ENCODE results near the gene TSPYL2. TPM values are rescaled to one million over a fixed set of nuclear protein-coding genes. Genes with fewer than 3 reads are reported as not detected.

Gene TSPYL2
- total RNA-seq, 2 donors from 2014 or later = 16.6 to 25.1 TPM

- 83 to 90% methylated on average over 2 to 3 of the region's 3 CpGs for WGBS, 2 experiments (ENCODE audit: insufficient coverage in 1 of 2, insufficient read length in 1 of 2)
- peaks cover 12% of the 10 kb centered on the region for H3K36me3 Mint-ChIP-seq (ENCODE audit: low read depth)
- H3K4me3 ChIP-seq (ENCODE audit: low read length) = no peak overlapping the region
- TF ChIP-seq, protein P1, sequence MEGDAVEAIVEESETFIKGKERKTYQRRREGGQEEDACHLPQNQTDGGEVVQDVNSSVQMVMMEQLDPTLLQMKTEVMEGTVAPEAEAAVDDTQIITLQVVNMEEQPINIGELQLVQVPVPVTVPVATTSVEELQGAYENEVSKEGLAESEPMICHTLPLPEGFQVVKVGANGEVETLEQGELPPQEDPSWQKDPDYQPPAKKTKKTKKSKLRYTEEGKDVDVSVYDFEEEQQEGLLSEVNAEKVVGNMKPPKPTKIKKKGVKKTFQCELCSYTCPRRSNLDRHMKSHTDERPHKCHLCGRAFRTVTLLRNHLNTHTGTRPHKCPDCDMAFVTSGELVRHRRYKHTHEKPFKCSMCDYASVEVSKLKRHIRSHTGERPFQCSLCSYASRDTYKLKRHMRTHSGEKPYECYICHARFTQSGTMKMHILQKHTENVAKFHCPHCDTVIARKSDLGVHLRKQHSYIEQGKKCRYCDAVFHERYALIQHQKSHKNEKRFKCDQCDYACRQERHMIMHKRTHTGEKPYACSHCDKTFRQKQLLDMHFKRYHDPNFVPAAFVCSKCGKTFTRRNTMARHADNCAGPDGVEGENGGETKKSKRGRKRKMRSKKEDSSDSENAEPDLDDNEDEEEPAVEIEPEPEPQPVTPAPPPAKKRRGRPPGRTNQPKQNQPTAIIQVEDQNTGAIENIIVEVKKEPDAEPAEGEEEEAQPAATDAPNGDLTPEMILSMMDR (conservative IDR thresholded peaks at IDR 0.05) = no peak
- H3K4me3 Mint-ChIP-seq = no peak overlapping the region
- H3K36me3 ChIP-seq (ENCODE audit: control insufficient read depth, insufficient read depth, low read length) = no peaks in the 10 kb centered on the region
- H3K4me1 Mint-ChIP-seq = no peaks in the 10 kb centered on the region
- H3K27me3 ChIP-seq (ENCODE audit: control insufficient read depth, insufficient read depth, low read length, poor library complexity, severe bottlenecking) = no peaks in the 10 kb centered on the region
- no peaks in the 10 kb centered on the region for H3K4me1 ChIP-seq (ENCODE audit: control insufficient read depth, insufficient read depth, low read length)
- H3K9me3 Mint-ChIP-seq = peaks cover 49% of the 10 kb centered on the region
- no peak overlapping the region for H3K9ac ChIP-seq (ENCODE audit: extremely low read depth, low read length, poor library complexity, severe bottlenecking)
- no peaks in the 10 kb centered on the region for H3K27me3 Mint-ChIP-seq (ENCODE audit: insufficient read depth)
- no peaks in the 10 kb centered on the region for H3K9me3 ChIP-seq (ENCODE audit: control insufficient read depth, low read length)
- DNase-seq = no peak
- H3K27ac ChIP-seq (ENCODE audit: low read depth, low read length) = no peak overlapping the region
- H3K27ac Mint-ChIP-seq = no peak overlapping the region
Measured at GRCh38 chrX:53116101-53116500, 33.9 kb downstream of the TSPYL2 start.

DNA sequence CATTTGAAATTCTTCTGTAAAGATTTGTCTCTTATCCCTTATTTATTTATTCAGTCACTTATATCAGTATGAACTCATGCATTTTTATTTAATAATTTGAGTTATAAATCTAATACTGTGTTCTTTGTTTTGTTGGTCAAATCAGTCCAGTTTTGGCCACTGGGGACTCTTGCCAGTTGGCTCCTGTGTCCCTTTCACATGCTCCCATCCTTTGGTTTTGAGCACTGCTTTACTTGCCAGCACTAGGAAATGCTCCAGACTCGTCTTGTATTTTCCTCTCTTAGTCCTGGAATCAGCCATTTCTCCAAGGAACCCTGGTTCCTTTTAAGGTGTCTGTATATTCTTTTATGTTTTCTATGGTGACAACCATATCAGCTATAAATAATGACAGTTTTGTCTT lies 39.8 kb downstream of the TSPYL2 start:
- H3K36me3 Mint-ChIP-seq (ENCODE audit: low read depth) = peaks cover 7% of the 10 kb centered on the region

DNA sequence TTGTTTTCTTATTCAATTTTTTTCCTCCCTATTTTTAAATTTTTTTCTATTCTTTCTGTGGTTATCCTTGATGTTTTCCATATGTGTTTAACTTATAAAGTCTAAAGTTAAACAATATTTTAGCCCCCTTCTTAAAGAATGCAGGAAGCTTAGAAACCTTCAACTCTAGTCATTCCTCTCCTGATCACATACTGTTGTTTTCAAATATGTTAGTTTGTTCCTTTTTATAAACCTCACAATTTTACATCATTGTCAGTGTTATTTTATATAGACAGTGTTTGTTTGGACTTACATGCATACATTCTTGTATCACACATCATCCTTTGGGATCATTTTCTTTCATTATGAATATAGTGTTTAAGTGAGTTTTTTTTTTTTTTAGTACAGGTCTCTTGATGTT lies 43.3 kb downstream of the TSPYL2 start:
- Histone ChIP-seq H3K27me3 (ENCODE audit: control insufficient read depth, insufficient read depth, low read length, poor library complexity, severe bottlenecking) (no peaks in the 10 kb centered on the region), H3K36me3 (ENCODE audit: control insufficient read depth, insufficient read depth, low read length) (no peaks in the 10 kb centered on the region), H3K4me3 (ENCODE audit: low read length) (no peak overlapping the region), H3K4me1 (ENCODE audit: control insufficient read depth, insufficient read depth, low read length) (no peaks in the 10 kb centered on the region), H3K27ac (ENCODE audit: low read depth, low read length) (no peak overlapping the region), H3K9ac (ENCODE audit: extremely low read depth, low read length, poor library complexity, severe bottlenecking) (no peak overlapping the region), H3K9me3 (ENCODE audit: control insufficient read depth, low read length) (peaks cover 12% of the 10 kb centered on the region)
- peaks cover 2% of the 10 kb centered on the region for H3K36me3 Mint-ChIP-seq (ENCODE audit: low read depth)
- no peak overlapping the region for H3K27ac Mint-ChIP-seq
- DNase-seq = no peak
- peaks cover 35% of the 10 kb centered on the region for H3K9me3 Mint-ChIP-seq
- no peaks in the 10 kb centered on the region for H3K27me3 Mint-ChIP-seq (ENCODE audit: insufficient read depth)
- TF ChIP-seq, protein P1 (conservative IDR thresholded peaks at IDR 0.05) = no peak
- H3K4me3 Mint-ChIP-seq = no peak overlapping the region
- H3K4me1 Mint-ChIP-seq = no peaks in the 10 kb centered on the region

More for the DNA sequence above, 39.8 kb downstream of the TSPYL2 start:
- TF ChIP-seq, protein P1 (conservative IDR thresholded peaks at IDR 0.05) = no peak
- Histone ChIP-seq H3K27me3 (ENCODE audit: control insufficient read depth, insufficient read depth, low read length, poor library complexity, severe bottlenecking) (no peaks in the 10 kb centered on the region), H3K27ac (ENCODE audit: low read depth, low read length) (no peak overlapping the region), H3K4me1 (ENCODE audit: control insufficient read depth, insufficient read depth, low read length) (no peaks in the 10 kb centered on the region), H3K4me3 (ENCODE audit: low read length) (no peak overlapping the region), H3K36me3 (ENCODE audit: control insufficient read depth, insufficient read depth, low read length) (no peaks in the 10 kb centered on the region), H3K9me3 (ENCODE audit: control insufficient read depth, low read length) (peaks cover 12% of the 10 kb centered on the region), H3K9ac (ENCODE audit: extremely low read depth, low read length, poor library complexity, severe bottlenecking) (no peak overlapping the region)
- H3K4me1 Mint-ChIP-seq = no peaks in the 10 kb centered on the region
- WGBS, 2 experiments (ENCODE audit: insufficient coverage in 1 of 2, insufficient read length in 1 of 2) = no CpG with 5 or more reads among the region's 1 CpG
- no peak for DNase-seq
- no peak overlapping the region for H3K27ac Mint-ChIP-seq
- no peaks in the 10 kb centered on the region for H3K27me3 Mint-ChIP-seq (ENCODE audit: insufficient read depth)
- peaks cover 45% of the 10 kb centered on the region for H3K9me3 Mint-ChIP-seq
- H3K4me3 Mint-ChIP-seq = no peak overlapping the region
